ENCODE results near the gene MRPL45. TPM values are rescaled to one million over a fixed set of nuclear protein-coding genes. Genes with fewer than 3 reads are reported as not detected.

The MRPL45 gene
- total and polyA plus RNA-seq, 2 of the 13 experiments (the other 11 are each of a cell fraction or from before 2014, with no cell fraction given) = 89.5 to 157 TPM

DNA sequence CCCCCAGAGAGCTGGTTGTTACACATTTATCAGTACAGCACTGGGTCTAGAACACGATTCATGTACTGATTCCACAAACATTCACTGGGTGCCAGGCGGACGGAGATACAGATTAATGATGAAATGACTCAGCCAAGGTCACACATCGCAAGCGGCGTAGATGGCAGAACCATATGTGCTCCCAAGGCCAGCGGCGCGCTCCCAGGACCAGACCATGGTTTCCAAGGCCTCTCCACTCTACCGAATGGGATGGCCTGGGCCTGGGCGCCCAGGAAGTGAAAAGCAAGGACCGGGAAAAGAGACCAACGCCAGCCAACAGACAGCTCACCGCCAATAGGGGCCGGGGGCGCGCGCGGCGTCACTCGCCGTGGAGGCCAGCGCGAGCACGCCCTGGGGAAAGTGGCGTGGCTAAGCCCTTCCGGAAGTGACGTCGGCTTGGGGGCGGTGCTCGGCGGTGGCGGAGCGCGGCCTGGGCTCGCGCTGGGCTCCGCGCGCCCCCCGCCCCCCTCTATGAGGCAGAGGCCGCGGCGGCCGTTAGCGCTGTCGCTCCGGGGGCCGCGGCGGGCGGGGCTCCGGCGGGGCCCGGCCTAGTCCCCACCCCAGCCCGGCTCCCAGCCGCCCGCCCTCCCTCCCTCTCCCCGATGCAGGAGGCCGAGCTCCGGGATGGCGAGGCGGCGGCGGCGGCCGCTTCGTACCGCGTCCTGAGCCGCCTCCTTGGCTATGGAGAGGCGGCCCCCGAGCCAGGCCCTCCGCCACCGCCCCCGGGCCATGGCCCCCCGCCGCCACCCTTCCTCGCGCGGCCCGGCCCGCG lies 54.6 kb downstream of the MRPL45 start, which contains the start of gene SOCS7 (continued):
- TF ChIP-seq ERF (CRISPR knock-in tag; IDR thresholded peaks at IDR 0.05) = no peak; the same call in 1 of the 2 replicates
- TF ChIP-seq HOXA7 (CRISPR knock-in tag; IDR thresholded peaks at IDR 0.05) = no peak
- TF ChIP-seq NR2F1 (CRISPR knock-in tag; IDR thresholded peaks at IDR 0.05) = no peak
- no peak for TF ChIP-seq EZH2 (conservative IDR thresholded peaks at IDR 0.05; ENCODE audit: low read depth, low read length)
- no peak for TF ChIP-seq ARID2 (CRISPR knock-in tag; IDR thresholded peaks at IDR 0.05; ENCODE audit: borderline replicate concordance)
- 0 out of 2 replicates have a peak, but pooled peaks have one; percentile 61 for TF ChIP-seq ZNF616 (CRISPR knock-in tag; IDR thresholded peaks at IDR 0.05; ENCODE audit: low read depth)
- TF ChIP-seq, protein P1, sequence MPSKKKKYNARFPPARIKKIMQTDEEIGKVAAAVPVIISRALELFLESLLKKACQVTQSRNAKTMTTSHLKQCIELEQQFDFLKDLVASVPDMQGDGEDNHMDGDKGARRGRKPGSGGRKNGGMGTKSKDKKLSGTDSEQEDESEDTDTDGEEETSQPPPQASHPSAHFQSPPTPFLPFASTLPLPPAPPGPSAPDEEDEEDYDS (CRISPR knock-in tag; IDR thresholded peaks at IDR 0.05) = peak; percentile 94
- peak; percentile 90 for TF ChIP-seq BRD4 (CRISPR knock-in tag; IDR thresholded peaks at IDR 0.05)
- TF ChIP-seq NFYB (CRISPR knock-in tag; IDR thresholded peaks at IDR 0.05) = peak; percentile 87
- TF ChIP-seq, protein P2, sequence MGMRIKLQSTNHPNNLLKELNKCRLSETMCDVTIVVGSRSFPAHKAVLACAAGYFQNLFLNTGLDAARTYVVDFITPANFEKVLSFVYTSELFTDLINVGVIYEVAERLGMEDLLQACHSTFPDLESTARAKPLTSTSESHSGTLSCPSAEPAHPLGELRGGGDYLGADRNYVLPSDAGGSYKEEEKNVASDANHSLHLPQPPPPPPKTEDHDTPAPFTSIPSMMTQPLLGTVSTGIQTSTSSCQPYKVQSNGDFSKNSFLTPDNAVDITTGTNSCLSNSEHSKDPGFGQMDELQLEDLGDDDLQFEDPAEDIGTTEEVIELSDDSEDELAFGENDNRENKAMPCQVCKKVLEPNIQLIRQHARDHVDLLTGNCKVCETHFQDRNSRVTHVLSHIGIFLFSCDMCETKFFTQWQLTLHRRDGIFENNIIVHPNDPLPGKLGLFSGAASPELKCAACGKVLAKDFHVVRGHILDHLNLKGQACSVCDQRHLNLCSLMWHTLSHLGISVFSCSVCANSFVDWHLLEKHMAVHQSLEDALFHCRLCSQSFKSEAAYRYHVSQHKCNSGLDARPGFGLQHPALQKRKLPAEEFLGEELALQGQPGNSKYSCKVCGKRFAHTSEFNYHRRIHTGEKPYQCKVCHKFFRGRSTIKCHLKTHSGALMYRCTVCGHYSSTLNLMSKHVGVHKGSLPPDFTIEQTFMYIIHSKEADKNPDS (CRISPR knock-in tag; IDR thresholded peaks at IDR 0.05) = no peak
- TF ChIP-seq ZNF362 (CRISPR knock-in tag; IDR thresholded peaks at IDR 0.05; ENCODE audit: borderline replicate concordance) = peak; percentile 34; the same call in 1 of the 2 replicates
- no peak for TF ChIP-seq ZNF597 (CRISPR knock-in tag; IDR thresholded peaks at IDR 0.05)
- no peak for TF ChIP-seq ZNF17 (CRISPR knock-in tag; IDR thresholded peaks at IDR 0.05)
- peak; percentile 50 for TF ChIP-seq ZNF18 (CRISPR knock-in tag; IDR thresholded peaks at IDR 0.05; ENCODE audit: insufficient replicate concordance)
- TF ChIP-seq DNMT1 (CRISPR knock-in tag; IDR thresholded peaks at IDR 0.05) = no peak
- peak; percentile 33; the same call in 1 of the 2 replicates for TF ChIP-seq ZNF446 (CRISPR knock-in tag; IDR thresholded peaks at IDR 0.05)
- no peak for TF ChIP-seq CENPX (CRISPR knock-in tag; IDR thresholded peaks at IDR 0.05)
- TF ChIP-seq THYN1 (CRISPR knock-in tag; IDR thresholded peaks at IDR 0.05; ENCODE audit: borderline replicate concordance, low read depth) = no peak
- TF ChIP-seq SAP130 (CRISPR knock-in tag; IDR thresholded peaks at IDR 0.05; ENCODE audit: low read depth) = peak; percentile 96
- no peak for TF ChIP-seq ZFP36 (IDR thresholded peaks at IDR 0.05; ENCODE audit: borderline replicate concordance, low read depth, low read length, partially characterized antibody)
- TF ChIP-seq ZFX (CRISPR knock-in tag; IDR thresholded peaks at IDR 0.05; ENCODE audit: low read depth) = peak; percentile 99
- TF ChIP-seq MIXL1 (CRISPR knock-in tag; IDR thresholded peaks at IDR 0.05) = 0 out of 2 replicates have a peak, but pooled peaks have one; percentile 46
- 0 out of 2 replicates have a peak, but pooled peaks have one; percentile 28 for TF ChIP-seq DPF2 (CRISPR knock-in tag; IDR thresholded peaks at IDR 0.05; ENCODE audit: borderline replicate concordance, low read depth)
